ENCODE measurements around the gene HYAL4.
A peak's percentile ranks its signal among the peaks of the same experiment; 100 is the strongest.
"Not testable (repeated sequence)": the region's sequence is repeated elsewhere in the genome, so short reads cannot be mapped to it uniquely, and the experiment has no call there.

HYAL4 gene, protein sequence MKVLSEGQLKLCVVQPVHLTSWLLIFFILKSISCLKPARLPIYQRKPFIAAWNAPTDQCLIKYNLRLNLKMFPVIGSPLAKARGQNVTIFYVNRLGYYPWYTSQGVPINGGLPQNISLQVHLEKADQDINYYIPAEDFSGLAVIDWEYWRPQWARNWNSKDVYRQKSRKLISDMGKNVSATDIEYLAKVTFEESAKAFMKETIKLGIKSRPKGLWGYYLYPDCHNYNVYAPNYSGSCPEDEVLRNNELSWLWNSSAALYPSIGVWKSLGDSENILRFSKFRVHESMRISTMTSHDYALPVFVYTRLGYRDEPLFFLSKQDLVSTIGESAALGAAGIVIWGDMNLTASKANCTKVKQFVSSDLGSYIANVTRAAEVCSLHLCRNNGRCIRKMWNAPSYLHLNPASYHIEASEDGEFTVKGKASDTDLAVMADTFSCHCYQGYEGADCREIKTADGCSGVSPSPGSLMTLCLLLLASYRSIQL

DNA sequence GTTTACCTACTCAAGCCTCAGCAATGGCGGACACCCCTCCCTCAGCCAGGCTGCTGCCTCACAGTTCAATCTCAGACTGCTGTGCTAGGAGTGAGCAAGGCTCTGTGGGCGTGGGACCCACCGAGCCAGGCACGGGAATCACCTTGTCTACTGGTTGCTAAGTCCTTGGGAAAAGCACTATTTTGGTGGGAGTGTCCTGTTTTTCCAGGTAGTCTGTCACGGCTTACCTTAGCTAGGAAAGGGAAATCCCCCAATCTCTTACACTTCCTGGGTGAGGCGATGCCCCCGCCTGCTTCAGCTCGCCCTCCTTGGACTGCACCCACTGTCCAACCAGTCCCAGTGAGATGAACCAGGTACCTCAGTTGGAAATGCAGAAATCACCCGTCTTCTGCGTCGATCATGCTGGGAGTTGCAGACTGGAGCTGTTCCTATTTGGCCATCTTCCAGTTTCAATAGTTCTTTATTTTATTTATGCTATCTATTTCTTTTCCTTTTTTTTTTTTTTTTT is at the start of gene HYAL4:
Gene HYAL4 (plus strand): TSS at position 458 of the 508 bp plus-strand sequence. CDS start 23,105 bp downstream, outside the sequence.
- Histone ChIP-seq H3K27me3 (ENCODE audit: low read depth) (no peaks in the 10 kb centered on the region), H3K4me1 (no peaks in the 10 kb centered on the region), H3K9me3 (no peaks in the 10 kb centered on the region), H3K36me3 (replicated peaks) (no peaks in the 10 kb centered on the region), H3K4me3 (no peak within 1 kb of the TSS)
- in situ Hi-C loops (cut with MboI; ENCODE audit: low sequenced_read_pairs), result no loop called here
- DNase-seq (ENCODE audit: low spot score in 2 of 2), result no peak

DNA sequence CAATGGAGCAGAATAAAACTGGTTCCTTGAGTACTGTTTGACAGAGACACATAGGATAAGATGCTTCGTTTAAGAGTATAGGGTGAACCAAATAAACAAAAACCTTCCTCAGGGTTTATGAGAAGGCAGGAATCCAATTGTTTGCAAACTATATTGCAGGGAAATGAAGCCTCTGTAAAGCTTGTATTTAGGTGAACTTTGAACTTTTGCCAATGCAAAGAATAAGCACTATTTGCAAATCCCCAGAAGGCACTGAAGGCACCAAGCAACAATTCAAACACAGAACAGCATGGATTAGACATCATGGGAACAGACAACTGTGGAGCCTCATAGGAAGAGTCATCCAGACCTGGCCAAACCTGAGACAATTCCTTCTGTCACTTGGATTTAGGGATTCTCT is 49.1 kb upstream of the HYAL4 start:
- no peak for DNase-seq (ENCODE audit: low spot score in 2 of 2)
- Histone ChIP-seq H3K9me3 (0 out of 2 replicates have a peak, but pooled peaks cover 2% of the 10 kb centered on the region), H3K27me3 (ENCODE audit: low read depth) (no peaks in the 10 kb centered on the region), H3K36me3 (replicated peaks) (no peaks in the 10 kb centered on the region), H3K4me1 (peaks cover 13% of the 10 kb centered on the region), H3K4me3 (no peak overlapping the region)
- in situ Hi-C loops (cut with MboI; ENCODE audit: low sequenced_read_pairs), result loop anchor here (10.0 kb wide), 1 partner anchor 69 kb away; no protein-coding TSS in a partner anchor

DNA sequence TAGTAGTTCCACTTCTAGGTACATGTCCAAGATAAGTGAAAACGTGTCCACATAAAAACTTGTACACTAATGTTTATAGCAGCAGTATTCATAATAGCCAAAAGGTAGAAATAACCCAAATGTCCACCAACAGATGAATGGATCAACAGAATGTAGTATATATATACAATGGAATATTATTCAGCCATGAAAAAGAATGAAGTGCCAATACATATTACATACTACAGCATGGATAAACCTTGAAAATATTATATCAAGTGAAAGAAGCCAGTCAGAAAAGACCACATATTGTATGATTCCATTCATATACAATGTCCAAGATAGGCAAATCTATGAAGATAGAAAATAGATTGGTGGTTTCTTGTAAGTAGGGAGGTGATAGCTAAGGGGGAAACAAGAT is 48.4 kb upstream of the HYAL4 start:
- in situ Hi-C loops (cut with MboI; ENCODE audit: low sequenced_read_pairs), result loop anchor here (10.0 kb wide), 1 partner anchor 68 kb away; no protein-coding TSS in a partner anchor
- no peaks in the 10 kb centered on the region for H3K27me3 ChIP-seq (ENCODE audit: low read depth)
- DNase-seq (ENCODE audit: low spot score in 2 of 2), result no peak
- H3K36me3 ChIP-seq (replicated peaks), result no peaks in the 10 kb centered on the region
- no peak overlapping the region for H3K4me3 ChIP-seq
- peaks cover 13% of the 10 kb centered on the region for H3K4me1 ChIP-seq
- 0 out of 2 replicates have a peak, but pooled peaks cover 2% of the 10 kb centered on the region for H3K9me3 ChIP-seq

DNA sequence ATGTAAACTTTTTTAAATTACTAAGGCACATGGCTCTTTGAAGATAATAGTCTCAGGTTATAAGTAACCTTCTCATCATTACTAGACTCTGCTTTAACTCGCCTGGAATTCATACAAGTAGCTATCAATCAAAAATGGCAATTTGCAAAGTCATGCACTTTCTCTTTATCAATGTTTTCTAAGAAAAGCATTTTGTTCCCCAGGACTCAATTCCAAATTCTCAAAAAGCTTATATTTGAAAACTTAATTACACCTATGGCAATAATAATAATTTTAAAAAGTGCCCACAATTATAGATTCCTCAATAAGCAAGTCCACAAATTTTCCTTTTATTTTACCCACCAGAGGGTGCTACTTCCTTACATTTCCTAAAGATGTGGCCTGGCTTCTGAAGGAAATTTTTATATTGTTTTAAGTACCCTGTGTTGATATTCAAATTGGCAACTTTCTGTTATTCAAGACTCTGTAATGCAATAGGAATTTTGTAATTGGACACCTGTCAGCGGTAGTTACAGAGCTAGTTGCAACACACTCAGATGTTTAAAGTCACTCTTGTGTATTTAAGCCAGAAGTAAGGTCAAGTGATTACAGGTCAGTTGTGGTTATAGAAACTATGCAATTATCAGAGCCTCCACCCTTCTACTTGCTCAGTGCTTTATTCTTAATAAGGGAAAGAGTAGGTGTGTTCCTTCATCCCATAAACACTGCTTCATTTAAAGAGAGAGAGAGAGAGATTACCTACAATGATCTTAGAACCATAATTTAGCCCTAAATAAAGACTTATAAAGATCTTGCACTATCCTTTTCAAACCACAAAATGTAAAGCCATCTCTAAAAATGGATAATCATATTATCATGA is 47.1 kb upstream of the HYAL4 start:
- Histone ChIP-seq H3K27me3 (ENCODE audit: low read depth) (no peaks in the 10 kb centered on the region), H3K36me3 (replicated peaks) (no peaks in the 10 kb centered on the region), H3K4me1 (peaks cover 13% of the 10 kb centered on the region), H3K9me3 (0 out of 2 replicates have a peak, but pooled peaks cover 2% of the 10 kb centered on the region), H3K4me3 (no peak overlapping the region)
- peak; percentile 22 to 87 for DNase-seq (ENCODE audit: low spot score in 2 of 2)
- in situ Hi-C loops (cut with MboI; ENCODE audit: low sequenced_read_pairs), result loop anchor here (10.0 kb wide), 1 partner anchor 67 kb away; no protein-coding TSS in a partner anchor

DNA sequence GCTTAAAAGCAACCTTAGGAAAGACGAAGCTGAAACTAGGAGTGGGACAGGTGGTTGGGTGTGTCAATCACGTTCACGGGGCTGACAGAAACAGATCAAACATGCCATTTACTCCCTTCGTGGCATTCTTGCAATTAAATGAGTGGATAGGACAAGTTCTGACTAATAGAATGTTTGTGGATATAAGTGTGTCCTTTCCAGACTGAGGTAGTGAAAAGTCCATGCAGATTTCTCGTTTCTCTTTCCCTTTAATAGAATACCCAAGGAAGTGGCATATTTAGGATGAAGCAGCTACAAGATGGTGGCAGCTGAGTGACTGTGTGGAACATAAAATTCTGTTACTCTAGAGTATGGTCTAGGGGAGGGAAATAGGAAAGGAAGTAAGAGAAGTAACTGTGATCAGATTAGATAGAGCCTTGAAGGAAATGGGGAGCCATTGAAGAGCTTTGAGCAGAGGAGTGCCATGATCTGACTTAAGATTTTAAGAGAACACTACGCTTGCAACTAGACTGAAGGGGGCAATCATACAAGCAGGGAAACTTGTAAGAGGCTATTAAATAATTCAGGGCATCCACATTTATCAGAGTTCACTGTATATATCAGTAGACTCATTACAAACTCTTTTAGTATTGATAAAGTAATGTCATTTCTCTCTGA is 46.3 kb upstream of the HYAL4 start:
- H3K9me3 ChIP-seq, result 0 out of 2 replicates have a peak, but pooled peaks cover 2% of the 10 kb centered on the region
- in situ Hi-C loops (cut with MboI; ENCODE audit: low sequenced_read_pairs), result loop anchor here (10.0 kb wide), 1 partner anchor 66 kb away; no protein-coding TSS in a partner anchor
- no peak overlapping the region for H3K4me3 ChIP-seq
- H3K27me3 ChIP-seq (ENCODE audit: low read depth), result no peaks in the 10 kb centered on the region
- no peaks in the 10 kb centered on the region for H3K36me3 ChIP-seq (replicated peaks)
- DNase-seq (ENCODE audit: low spot score in 2 of 2), result no peak
- H3K4me1 ChIP-seq, result peaks cover 13% of the 10 kb centered on the region

DNA sequence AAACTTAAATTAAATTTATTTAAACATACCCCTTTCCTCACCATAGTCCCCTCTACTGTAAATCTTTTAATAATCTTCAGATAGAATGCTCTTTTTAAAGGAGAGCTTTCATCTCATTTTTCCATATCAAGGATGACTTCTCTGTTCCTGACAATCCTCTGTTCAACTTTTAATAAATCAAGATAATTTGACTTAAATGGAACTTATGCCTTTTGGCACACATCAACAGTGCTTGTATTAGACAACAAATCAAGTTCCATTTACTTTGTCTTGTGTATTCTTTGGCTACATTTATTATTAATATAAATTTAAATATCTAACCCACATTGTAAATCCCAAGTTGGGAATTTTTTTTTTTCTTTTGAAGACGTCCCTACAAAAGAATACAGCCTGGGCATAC is 42.7 kb upstream of the HYAL4 start:
- peaks cover 12% of the 10 kb centered on the region for H3K4me1 ChIP-seq
- no peak overlapping the region for H3K4me3 ChIP-seq
- in situ Hi-C loops (cut with MboI; ENCODE audit: low sequenced_read_pairs), result no loop called here
- H3K9me3 ChIP-seq, result no peaks in the 10 kb centered on the region
- H3K27me3 ChIP-seq (ENCODE audit: low read depth), result no peaks in the 10 kb centered on the region
- no peaks in the 10 kb centered on the region for H3K36me3 ChIP-seq (replicated peaks)
- no peak for DNase-seq (ENCODE audit: low spot score in 2 of 2)

DNA sequence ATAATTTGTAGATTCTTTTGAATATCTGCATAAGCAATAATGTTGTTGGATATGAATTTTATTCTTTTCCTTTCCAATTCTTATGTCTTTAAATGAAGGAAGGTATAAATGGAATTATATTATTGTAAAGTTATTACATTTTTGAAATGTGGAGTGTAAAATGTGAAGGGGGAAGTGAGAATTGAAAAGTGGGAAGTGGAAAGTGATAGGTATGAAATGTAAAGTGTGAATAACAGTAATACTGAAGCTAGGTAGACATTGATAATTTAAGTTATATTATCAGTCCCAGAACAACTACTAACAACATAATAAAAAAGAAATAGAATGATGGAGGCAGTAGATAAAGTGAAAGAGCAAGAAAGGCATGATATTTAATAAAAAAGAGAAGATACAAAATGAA is 39.7 kb upstream of the HYAL4 start:
- Histone ChIP-seq H3K9me3 (no peaks in the 10 kb centered on the region), H3K4me1 (peaks cover 3% of the 10 kb centered on the region; the same call in 1 of the 2 replicates), H3K4me3 (no peak overlapping the region), H3K36me3 (replicated peaks) (no peaks in the 10 kb centered on the region), H3K27me3 (ENCODE audit: low read depth) (no peaks in the 10 kb centered on the region)
- no peak for DNase-seq (ENCODE audit: low spot score in 2 of 2)
- in situ Hi-C loops (cut with MboI; ENCODE audit: low sequenced_read_pairs), result no loop called here

DNA sequence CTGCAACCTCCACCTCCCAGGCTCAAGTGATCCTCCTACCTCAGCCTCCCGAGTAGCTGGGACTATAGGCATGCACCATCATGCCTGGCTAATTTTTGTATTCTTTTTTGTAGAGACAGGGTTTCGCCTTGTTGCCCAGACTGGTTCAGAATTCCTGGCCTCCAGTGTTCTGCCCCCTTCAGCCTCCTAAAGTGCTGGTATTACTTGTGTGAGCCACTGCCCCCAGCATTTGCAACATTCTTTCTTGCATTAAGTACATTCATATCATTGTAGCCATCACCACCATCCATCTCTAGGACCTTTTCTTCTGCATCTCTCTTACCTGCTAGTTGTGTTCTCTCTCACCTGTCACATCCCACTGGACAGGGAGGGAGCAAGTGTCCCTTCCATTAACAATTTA is 35.5 kb upstream of the HYAL4 start:
- Histone ChIP-seq H3K27me3 (ENCODE audit: low read depth) (no peaks in the 10 kb centered on the region), H3K36me3 (replicated peaks) (no peaks in the 10 kb centered on the region), H3K4me3 (no peak overlapping the region), H3K9me3 (no peaks in the 10 kb centered on the region), H3K4me1 (peaks cover 3% of the 10 kb centered on the region; the same call in 1 of the 2 replicates)
- in situ Hi-C loops (cut with MboI; ENCODE audit: low sequenced_read_pairs), result no loop called here
- no peak for DNase-seq (ENCODE audit: low spot score in 2 of 2)

DNA sequence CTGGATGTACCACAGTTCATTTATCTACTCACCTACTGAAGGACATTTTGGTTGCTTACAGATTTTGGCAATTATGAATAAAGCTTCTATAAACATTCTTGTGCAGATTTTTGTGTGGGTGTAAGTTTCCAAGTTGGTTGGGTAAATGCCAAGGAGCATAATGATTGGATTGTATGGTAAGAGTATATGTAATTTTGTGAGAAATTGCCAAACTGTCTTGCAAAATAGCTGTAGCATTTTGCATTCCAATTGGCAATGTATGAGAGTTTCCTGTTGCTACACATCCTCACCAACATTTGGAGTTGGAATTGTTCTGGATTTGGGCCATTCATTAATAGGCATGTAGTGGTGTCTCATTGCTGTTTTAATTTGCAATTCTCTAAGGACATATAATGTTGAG is 33.9 kb upstream of the HYAL4 start:
- in situ Hi-C loops (cut with MboI; ENCODE audit: low sequenced_read_pairs), result no loop called here

DNA sequence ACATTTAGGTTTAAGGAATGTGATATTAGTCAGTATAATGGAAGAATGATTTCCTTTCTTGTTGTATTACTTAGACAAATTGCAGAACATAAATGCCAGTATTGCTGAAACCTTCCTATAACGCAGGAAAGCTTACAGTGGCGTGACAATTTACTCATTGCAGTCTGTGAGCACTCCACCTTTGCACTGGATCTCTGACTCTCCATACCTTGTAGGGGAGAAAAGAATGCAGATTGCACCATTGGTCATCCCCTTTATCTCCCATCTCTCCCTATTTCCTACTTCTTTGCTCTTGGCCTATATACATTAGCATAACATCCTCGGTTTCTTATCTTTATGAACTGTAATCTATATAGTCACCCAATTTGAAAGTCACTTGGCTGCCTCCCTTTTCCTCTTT is 28.1 kb upstream of the HYAL4 start:
- H3K27me3 ChIP-seq (ENCODE audit: low read depth), result no peaks in the 10 kb centered on the region
- H3K4me3 ChIP-seq, result no peak overlapping the region
- no peak for DNase-seq (ENCODE audit: low spot score in 2 of 2)
- no peaks in the 10 kb centered on the region for H3K4me1 ChIP-seq
- in situ Hi-C loops (cut with MboI; ENCODE audit: low sequenced_read_pairs), result no loop called here
- H3K9me3 ChIP-seq, result no peaks in the 10 kb centered on the region
- no peaks in the 10 kb centered on the region for H3K36me3 ChIP-seq (replicated peaks)

More for the DNA sequence above, 33.9 kb upstream of the HYAL4 start:
- no peaks in the 10 kb centered on the region for H3K36me3 ChIP-seq (replicated peaks)
- no peak overlapping the region for H3K4me3 ChIP-seq
- H3K27me3 ChIP-seq (ENCODE audit: low read depth), result no peaks in the 10 kb centered on the region
- H3K4me1 ChIP-seq, result peaks cover 3% of the 10 kb centered on the region; the same call in 1 of the 2 replicates
- H3K9me3 ChIP-seq, result no peaks in the 10 kb centered on the region
- no peak for DNase-seq (ENCODE audit: low spot score in 2 of 2)

DNA sequence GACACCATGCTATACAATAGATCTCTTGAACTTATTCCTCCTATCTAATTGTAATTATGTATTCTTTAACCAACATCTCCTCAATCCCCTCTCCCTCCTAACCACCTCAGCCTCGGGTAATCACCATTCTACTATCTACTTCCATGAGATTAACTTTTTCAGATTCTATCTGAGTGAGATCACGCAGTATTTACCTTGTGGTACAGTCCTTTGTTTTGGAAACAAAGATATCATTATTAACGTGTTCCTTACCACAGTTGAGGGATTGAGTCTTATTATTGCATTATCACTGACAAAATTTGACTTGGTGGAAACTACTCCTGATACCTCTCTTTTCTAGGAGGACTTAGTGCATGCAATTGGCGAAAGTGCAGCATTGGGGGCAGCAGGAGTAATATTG is 26.0 kb upstream of the HYAL4 start:
- in situ Hi-C loops (cut with MboI; ENCODE audit: low sequenced_read_pairs), result no loop called here

DNA sequence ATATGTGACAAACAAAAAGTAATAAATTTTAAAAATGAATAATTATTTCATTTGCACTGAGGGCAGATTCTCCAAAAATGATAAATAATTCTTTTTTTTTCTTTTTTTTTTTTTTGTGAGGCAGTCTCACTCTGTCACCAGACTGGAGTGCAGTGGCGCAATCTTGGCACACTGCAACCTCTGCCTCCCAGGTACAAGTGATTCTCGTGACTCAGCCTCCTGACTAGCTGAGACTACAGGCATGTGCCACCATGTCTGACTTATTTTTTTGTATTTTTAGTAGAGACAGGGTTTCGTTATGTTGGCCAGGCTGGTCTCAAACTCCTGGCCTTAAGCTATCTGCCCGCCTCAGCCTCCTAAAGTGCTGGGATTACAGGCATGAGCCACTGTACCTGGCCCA is 25.2 kb upstream of the HYAL4 start:
- H3K4me3 ChIP-seq; H3K4me1 ChIP-seq; DNase-seq (ENCODE audit: low spot score in 2 of 2); in situ Hi-C loops (cut with MboI; ENCODE audit: low sequenced_read_pairs); H3K27me3 ChIP-seq (ENCODE audit: low read depth); H3K36me3 ChIP-seq (replicated peaks); H3K9me3 ChIP-seq: not testable (repeated sequence)

More for the DNA sequence above, 26.0 kb upstream of the HYAL4 start:
- Histone ChIP-seq H3K4me1 (no peaks in the 10 kb centered on the region), H3K4me3 (no peak overlapping the region), H3K27me3 (ENCODE audit: low read depth) (no peaks in the 10 kb centered on the region), H3K36me3 (replicated peaks) (no peaks in the 10 kb centered on the region), H3K9me3 (no peaks in the 10 kb centered on the region)
- peak in 1 of 2 experiments; percentile 3 for DNase-seq (ENCODE audit: low spot score in 2 of 2)

DNA sequence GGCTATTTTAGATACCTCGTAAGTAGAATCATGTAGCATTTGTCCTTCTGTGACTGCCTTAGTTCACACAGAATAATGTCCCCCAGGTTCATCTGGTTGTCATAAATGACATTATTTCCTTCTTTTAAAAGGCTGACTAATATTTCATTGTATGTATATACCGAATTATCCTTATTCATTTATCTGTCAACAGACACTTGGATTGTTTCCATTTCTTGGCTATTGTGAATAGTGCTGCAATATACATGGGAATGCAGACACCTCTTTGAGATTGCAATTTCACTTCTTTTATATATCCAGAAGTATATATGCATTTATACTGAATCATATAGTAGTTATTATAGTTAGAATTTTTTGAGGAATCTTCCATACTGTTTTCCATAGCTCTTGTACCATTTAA is 24.1 kb upstream of the HYAL4 start:
- Histone ChIP-seq H3K4me1 (no peaks in the 10 kb centered on the region), H3K4me3 (no peak overlapping the region), H3K27me3 (ENCODE audit: low read depth) (no peaks in the 10 kb centered on the region), H3K9me3 (no peaks in the 10 kb centered on the region), H3K36me3 (replicated peaks) (no peaks in the 10 kb centered on the region)
- in situ Hi-C loops (cut with MboI; ENCODE audit: low sequenced_read_pairs), result no loop called here
- no peak for DNase-seq (ENCODE audit: low spot score in 2 of 2)
